LNCaP clone FGC (cell line): Measurements from ENCODE around the gene FAM117B.

Experiments used
- DNase-seq: peaks from one replicate; pipeline ENCODE4 v3.0.0-alpha.2; 2011; ENCODE audit warnings: low read depth
- H3K4me3 ChIP-seq: 2 replicates; pipeline ENCODE4 v1.5.1; 2011; ENCODE audit warnings: mild to moderate bottlenecking, low read depth, low read length, control low read depth
- CTCF ChIP-seq: IDR thresholded peaks from 2 replicates; pipeline ENCODE4 v1.5.1; 2012; ENCODE audit warnings: mild to moderate bottlenecking; ENCODE audit not compliant: control insufficient read depth, insufficient read depth; ENCODE audit errors: extremely low read depth

The FAM117B gene

DNA sequence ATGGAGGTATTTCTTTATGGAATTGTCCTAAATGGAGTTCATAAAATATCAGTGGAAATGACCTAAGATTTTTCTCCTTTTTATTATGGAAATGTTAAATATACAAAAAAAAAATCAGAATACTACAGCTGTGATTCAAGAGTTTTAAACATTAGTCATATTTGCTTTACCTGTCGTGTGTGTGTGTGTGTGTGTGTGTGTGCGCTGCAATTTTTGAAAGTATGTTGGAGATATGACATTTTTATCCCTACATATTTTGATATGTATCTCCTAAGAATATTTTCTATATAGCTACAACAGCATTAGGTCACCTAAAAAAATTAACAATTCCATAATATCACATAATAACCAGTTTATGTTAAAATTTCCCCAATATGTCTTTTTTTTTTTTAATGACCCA is 85.5 kb downstream of the FAM117B start:
- no peak for DNase-seq
- TF ChIP-seq CTCF: no peak
- no peak overlapping the region for H3K4me3 ChIP-seq

- H3K4me3 ChIP-seq: no peak overlapping the region
- TF ChIP-seq CTCF: no peak
- DNase-seq: no peak
These were observed 86.9 kb downstream of the FAM117B start for GRCh38 chr2:202721621-202722020.

- DNase-seq: no peak
- TF ChIP-seq CTCF: no peak
- no peak overlapping the region for H3K4me3 ChIP-seq
These were observed 89.0 kb downstream of the FAM117B start for GRCh38 chr2:202723746-202724145.

GRCh38 chr2:202726070-202726469 is 91.3 kb downstream of the FAM117B start:
- TF ChIP-seq CTCF: no peak
- DNase-seq: no peak
- no peak overlapping the region for H3K4me3 ChIP-seq

DNA sequence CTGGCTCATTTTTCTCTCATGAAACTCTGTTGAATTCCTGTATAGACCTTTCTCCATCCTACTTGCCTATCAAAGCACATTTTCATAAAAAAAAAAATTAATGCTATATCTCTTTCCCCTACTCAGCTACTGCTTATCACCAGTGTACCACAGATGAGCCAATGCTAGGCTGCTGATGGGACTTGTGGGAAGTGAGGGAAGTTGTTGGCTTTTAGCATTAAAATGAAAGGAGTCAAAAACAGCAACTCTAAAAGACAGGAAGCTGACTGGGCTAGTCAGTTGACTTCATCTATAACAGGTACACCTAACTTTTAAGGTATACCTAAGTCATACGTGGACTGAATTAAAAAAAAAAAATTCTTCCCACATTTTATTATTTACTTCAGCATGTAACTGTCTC is 102.1 kb downstream of the FAM117B start:
- no peak for TF ChIP-seq CTCF
- no peak for DNase-seq
- no peak overlapping the region for H3K4me3 ChIP-seq

GRCh38 chr2:202743613-202744012 is 108.8 kb downstream of the FAM117B start:
- no peak overlapping the region for H3K4me3 ChIP-seq
- TF ChIP-seq CTCF: no peak
- DNase-seq: no peak

GRCh38 chr2:202749477-202749876 is 114.7 kb downstream of the FAM117B start:
- no peak for DNase-seq
- no peak overlapping the region for H3K4me3 ChIP-seq
- TF ChIP-seq CTCF: no peak
